Fibroblast of the conjunctiva (primary cell): ENCODE measurements around the gene HIPK3.

ENCODE experiments used
- DNase-seq: peaks from one replicate; pipeline ENCODE4 v3.0.0-alpha.2; 2010; ENCODE audit warnings: low read depth

HIPK3 gene

DNA sequence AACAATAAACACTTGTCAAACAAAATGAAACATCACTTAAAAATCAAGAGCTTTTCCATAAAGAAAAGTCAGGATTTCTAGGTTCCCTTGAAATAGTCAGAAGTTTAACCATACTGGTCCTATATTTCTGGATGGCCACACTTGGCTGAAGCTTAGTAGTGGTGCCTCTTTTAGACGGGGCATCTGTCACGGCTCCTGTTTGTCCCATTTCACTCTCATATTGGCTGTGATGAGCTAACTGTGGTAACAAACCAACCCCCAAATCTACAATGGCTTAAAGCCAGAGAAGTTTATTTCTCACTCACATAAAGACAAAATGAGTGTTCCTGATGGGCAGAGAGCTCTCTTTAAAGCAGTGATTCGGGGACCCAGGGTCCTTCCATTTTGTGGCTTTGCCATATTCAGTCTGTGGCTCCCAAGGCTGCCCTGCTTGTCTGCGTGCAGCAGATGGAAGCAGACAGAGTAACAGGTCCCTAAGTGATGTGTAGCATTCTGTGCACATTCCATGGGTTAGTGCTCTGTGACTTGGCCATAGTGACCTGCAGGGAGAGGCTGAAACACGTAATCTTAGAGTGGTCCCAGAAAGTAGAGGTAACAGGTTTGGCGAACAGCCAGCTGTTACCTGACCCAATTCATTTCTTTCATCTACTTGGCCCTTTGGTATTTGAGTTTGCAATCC is 137.4 kb downstream of the HIPK3 start:
- no peak for DNase-seq

DNA sequence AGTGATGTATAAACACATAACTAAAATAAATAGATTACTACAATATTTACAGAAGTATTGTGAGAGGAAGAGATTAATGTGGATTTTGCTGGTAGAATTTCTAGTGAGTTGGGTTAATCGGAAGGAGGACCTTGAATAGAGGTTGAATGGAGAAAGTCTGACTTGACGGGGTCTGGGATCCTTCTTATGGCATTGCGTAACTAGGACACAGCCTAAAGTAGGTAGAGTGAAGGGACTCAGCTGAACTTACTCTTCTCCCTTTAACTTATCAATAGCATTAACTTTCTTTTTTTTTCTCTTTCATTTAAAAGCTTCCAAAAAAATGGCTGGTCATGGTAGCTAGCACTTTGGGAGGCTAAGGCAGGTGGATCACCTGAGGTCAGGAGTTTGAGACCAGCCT is 139.2 kb downstream of the HIPK3 start:
- DNase-seq, result no peak

DNA sequence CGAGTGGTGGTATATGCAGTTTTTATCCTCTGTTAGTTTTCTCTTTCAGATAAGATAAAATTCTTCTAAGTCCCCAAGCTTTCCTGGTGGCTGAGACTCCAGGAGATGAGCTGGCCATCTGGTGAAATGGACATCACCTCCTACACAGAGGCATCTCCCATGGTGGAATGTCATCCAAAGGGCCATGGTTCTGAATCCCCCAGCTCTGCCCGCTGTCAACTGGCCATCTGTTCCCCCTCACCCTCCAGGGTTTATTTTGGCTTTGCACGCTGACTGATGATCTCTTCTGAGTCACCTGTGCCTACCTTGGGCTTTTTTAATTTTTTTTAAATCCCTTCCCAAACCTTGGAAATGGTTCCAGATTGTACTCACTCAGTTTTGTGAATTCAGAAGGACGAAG is 142.2 kb downstream of the HIPK3 start:
- no peak for DNase-seq

DNA sequence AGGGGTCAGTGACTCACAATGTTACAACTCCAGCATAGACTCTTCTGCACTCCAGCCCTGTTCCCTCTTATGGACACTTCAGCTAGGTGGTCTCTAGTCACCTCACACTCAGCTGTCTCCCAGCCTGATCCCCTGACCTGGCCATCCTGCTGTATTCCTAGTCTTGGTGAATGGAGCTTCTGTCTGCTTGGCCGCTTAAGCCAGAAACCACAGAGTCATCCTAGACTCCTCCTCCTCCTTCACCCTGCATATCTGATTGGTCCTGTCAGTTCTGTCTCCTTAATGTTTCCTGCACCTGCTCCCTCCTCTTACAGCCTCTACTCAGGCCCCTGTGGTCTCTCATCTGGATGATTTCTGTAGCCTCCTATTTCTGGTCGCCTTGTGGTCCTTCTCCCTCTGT is 144.9 kb downstream of the HIPK3 start:
- no peak for DNase-seq

DNA sequence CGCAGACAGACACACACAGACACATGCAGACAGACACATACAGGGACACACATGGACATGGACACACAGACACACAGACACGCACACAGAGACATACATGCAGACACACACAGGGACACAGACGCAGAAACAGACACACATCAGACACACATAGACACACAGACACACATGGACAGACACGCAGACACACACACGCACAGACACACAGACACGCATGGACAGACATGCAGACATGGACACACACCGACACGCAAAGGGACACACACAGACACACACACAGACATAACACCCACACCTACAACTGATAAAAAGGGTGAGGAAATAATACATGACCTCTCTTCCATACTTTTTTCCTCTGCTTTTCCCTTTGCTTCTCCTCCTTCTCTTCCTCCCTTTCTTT is 146.2 kb downstream of the HIPK3 start:
- DNase-seq, result no peak

DNA sequence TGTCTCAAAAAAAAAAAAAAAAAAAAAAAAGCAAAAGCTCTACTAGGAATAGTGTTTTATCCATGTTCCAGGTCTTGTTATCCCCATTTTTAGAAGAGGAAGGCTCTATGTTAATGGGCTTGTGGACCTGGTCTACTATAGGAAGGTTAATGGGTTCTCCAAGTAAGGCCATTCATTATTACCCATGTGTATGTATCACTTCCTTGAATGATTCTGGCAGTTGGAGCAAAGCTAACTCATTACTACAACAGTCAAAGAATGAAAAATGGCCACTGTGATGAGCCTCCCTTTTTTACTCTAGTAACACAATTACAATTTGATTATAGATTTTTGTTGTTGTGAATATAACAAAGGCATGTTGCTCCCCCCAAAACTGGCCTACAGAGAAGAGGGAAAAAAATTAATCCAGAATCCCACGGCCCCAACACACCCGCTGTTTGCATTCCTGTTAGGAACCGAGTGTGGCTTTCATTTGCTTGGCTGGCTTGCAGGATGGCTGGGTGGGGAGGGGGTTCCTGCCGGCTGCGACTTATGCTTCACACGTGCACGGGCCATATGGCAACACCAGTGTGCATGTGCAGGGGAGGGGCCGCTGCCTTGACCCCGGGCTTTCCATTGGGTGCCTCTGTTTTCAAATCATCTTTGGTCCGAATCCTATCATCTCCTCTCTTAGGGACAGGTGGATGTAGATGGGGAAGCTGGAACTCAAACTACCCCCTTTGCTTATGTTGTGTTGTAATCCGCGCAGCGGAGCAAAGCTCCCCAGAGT is 148.8 kb downstream of the HIPK3 start:
- DNase-seq, result no peak
